HG02678 (cell line): ENCODE results near the gene ACER3.
"Not testable (repeated sequence)": the region's sequence is repeated elsewhere in the genome, so short reads cannot be mapped to it uniquely, and the experiment has no call there.

Source experiments
- ATAC-seq: cut with Tn5 transposase; IDR thresholded peaks from one replicate; pipeline ENCODE4 v1.9.1; 2021; ENCODE audit warnings: mild to moderate bottlenecking, moderate library complexity; ENCODE audit not compliant: unreplicated experiment

The ACER3 gene

DNA sequence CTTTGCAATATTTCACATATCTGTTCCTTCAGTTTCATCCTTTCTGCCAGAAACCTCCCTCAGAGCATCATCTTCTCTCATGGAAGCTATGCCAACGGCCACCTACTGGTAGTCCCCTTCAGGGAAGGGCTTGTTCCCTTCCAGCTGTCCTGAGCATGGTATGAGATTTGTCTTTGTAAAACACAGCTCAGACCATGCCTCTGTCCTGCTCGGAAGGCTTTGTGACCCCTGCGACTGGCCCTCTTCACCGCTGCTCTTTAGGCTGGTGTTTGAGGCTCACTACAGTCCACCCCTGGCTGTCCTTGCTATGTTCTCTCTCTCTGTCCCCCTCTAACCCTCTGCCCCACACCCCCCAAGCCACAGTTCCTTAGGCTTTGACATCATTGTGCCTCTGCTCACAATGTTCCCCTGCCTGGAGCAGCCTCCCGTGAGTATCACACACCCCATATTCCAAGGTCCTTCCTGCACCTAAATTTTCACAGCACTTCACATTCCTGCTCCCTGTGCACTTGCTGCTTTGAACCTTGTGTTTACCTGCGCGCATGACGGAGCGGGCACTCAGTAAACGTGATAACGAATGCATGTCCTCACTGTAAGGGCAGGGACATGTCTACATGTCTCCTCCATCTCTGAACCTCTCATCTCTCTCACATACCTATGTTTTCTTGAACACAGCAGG lies 24.0 kb upstream of the ACER3 start:
- no peak for ATAC-seq

DNA sequence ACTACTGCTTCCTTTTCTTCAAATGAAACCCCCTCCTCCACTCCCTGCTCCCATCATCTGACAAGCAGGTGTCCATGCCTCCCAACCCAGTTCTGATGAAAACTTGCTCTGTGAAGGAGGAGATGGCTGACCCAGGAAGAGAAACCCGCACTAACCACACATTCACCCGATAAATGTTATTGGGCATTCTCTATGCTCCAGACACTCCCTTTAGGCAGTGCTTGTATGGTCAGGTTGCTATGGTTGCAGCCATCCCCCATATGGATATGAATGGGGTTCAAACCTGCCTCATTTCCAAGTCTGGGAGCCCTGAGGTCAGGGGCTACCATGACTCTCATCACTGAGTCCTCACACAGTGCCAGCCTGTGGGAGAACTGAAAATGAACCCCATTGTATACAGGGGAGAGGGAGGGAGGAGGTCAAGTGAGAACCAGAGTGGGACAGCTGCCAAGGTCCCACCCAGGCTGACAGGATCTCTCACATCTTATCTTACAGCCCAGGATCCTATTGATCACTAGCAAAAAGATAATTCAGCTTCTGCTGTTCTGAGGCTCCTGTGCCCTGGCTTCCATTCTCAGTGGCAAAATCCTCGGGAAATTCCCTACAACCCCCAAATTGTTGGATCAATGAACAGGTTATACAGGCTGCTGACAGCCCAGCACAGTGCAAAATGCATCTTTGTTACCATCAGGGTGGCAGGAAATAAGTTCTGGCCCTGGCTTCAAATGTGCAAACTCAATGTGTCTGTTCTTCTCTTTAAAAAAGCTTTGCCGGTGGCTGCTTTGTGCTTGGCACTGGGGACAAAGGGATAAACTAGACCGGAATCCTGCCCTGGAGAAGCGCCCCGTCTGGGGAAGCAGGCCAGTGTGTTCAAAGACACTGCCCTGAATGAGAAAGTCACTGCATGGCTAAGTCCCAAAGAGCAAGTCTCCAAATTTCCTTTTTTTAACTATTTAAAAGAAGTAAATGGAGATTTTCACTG lies 22.7 kb upstream of the ACER3 start:
- no peak for ATAC-seq

DNA sequence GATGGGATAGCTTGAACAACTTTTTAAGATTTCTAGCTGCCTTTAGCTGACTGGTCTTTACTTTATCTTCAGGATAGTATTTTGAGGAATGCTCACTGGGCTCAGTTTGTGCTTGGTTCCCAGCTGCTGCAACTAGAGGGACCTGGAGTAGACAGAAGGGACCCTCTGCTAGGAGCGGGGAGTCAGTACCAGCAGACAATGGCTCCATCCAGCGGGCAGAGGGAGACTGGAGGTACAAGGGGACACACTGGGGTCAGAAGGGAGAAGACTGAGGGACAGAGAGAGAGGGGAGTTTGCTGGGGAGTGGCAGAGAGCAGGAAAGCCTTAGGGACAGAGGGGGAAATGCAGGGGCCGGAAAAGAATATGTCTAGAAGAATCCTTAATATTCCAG lies 22.0 kb upstream of the ACER3 start:
- no peak for ATAC-seq

DNA sequence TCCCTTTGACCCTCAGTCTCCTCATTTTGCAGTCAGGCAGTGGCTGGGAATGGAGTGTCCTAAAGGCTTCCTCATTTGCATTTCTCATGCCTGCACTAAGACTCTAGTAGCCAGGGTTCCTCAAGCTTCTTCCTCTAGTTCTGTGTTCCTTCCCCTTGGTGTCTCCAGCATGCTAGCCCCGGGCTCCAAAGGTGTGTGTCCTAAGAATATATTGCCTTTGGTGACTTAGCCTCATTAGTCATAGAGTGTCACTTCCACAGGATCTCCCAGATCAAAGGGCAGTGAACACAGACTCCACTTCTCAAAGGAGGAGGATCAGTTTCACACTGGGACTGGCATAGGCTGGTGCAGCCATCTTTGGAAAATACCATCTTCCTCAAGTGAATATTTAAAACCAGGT lies 21.4 kb upstream of the ACER3 start:
- no peak for ATAC-seq

DNA sequence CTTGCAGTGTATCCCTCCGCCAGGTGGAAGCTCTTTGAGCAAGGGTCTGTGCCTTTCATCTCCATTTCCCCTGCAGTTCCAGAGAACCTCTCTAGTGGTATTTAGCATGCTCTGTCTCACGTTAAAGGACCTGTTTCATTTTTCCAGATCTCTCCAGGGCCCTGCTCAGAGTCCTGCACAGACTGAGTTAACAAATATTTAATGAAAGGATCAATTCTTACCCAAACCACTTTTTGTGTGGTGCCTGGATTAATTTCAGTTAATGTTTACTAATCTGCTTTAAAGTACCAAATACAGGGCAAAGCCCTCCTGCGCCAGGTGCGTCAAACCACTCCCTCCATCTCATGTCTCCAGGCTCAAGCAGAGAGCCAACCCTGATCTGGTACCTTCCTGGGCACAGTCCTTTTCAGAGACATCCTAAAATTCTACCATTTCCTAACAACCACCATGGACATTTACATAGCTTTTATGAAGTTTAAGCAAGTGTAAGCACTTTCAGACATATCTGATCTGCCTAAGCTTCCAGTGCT lies 18.7 kb upstream of the ACER3 start:
- no peak for ATAC-seq

DNA sequence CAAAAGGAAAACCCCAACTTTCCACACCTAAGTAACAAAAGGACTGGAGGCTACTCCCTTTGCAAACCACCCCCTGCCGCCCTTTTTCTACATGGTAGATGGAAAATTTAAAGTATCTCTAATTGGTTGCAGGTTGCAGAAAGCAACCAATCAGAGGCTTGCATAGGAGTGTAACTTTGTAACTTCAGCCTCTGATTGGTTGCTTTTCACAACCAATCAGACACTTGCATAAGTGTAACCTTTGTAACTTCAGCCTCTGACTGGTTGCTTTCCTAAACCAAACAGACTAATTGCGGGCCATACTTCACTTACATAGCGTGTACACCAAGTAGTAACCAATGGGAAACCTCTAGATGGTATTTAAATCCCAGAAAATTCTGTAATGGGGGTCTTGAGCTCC lies 16.8 kb upstream of the ACER3 start:
- no peak for ATAC-seq

DNA sequence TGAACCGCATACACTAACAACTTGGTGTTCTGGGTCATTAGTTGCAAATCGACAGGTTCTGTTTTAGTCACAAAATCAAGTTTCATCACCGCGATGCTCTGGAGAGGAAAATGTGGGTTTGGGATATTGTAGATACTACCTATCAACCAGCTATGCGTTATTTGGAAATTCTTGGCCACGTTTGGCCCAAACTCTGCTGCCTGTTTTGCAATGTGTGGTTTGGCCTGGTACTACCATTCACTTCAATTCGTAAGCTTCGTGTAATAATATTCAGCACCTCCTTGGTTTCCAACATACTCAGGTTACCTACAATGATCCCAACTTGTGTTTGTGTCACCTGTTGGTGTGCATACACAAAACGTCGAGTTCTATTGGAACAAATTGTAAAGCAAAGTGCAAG lies 16.2 kb upstream of the ACER3 start:
- ATAC-seq: no peak

DNA sequence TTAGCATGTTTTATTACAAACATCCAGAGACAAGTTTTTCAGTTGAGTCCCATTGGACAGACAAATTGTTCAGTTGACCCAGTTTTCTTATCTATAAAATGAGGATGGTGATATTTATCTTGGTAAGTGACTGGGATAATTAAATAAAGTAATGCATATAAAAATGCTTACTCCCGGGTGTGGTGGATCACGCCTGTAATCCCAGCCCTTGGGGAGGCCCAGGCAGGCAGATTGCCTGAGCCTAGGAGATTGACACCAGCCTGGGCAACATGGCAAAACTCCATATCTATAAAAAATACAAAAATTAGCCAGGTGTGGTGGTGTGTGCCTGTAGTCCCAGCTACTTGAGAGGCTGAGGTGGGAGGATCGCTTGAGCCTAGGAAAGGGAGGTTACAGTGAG lies 15.6 kb upstream of the ACER3 start:
- ATAC-seq: no peak

DNA sequence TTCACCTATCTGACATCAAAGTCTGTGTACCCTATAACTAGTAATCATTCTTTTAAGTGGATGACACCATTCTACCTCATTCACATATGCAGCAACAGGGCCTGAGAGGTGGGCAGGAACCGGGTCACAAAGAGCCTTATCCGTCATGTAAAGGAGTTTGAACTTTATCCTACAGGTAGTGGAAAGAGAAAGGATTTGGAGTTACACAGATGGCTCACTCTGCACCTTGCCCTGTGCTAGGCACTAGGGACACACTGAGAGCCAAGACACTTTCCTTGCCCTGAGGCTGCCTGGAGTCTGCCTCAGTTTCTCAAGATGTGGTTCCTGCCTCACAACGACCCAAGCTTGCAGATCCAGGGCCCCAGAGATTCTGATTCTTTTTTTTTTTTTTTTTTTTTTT lies 14.3 kb upstream of the ACER3 start:
- no peak for ATAC-seq

DNA sequence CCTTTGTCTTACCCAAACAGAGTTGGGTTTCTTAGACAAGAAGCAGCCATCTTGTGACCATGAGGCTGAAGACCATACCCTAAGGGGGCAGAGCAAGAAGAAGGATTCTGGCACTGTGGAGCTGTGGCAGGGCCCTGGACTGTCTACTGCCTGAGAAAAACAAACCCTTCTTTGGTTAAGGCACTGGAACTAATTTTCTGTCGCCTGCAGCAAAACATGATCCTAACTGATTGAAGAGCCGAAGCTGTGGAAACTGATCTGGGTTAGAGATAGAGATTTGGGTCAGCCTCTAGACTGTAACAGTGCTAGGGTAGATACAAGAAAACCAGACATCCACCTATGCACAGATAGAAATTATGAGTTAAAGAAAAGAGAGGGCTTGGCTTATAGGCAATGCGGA lies 11.3 kb upstream of the ACER3 start:
- ATAC-seq: no peak

DNA sequence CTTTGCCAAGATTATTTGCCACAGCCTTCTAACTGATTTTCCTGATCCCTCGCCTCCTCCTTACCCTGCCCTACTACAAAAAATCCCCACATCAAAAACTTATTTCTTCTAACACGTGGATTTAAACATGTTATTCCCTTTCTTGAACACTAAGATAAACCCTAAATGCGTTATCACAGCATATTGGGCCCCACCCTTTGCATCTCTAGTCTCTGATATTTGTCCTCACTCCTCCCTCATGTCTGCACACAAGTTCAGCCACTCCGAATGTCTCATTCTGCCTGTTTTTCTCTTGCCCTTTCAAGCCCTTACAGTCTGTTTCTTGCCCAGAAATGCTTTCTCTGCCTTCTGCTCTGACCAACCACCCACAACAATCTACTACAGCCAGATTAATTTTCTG lies 10.6 kb upstream of the ACER3 start:
- no peak for ATAC-seq

DNA sequence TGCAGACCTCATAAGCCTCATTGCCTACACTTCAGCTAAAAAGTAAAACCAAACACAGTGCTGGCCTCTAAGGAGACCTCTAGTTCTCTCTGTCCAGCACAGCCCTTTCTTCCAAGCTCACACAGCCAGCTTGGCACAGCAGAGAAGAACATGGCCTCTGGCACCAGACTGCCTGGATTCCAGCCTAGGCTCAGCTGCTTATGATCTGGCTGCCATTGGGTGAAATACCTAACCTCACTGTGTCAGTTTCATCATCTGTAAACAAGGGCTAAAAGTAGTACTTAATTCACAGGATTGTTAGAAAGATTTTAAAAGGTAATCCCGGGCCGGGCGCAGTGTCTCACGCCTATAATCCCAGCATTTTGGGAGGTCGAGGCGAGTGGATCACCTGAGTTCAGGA lies 9.9 kb upstream of the ACER3 start:
- ATAC-seq: no peak

DNA sequence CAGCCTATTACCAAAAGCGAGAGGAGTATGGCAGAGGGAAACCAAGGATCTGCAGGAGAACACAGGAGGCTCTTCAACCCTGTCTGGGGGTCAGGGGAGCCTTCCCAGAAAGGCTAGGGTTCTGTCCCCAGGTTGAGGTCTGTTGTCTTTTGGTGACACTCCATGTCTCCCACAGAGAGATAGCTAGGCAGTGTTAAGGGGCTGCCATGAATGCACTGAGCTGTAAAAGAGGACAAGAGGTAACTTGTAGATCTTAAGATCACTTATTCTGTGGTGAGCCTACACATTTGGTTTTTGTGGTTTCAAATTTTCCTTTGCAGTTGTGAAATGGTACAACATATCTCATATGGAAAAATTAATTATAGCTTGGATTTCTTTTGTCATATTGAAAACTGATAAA lies 6.0 kb upstream of the ACER3 start:
- ATAC-seq: no peak

DNA sequence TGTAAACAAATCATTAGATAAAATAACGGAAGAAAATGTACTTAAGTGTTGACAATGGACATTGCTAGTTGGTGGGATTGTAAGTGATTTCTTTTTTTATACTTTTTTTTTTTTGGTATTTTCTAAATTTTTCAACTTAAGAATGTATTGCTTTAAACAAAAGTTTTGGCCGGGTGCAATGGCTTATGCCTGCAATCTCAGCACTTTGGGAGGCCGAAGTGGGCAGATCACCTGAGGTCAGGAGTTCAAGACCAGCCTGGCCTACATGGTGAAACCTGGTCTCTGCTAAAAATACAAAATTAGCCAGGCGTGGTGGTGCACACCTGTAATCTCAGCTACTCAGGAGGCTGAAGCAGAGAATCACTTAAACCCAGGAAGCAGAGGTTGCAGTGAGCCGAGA lies 5.0 kb upstream of the ACER3 start:
- ATAC-seq: not testable (repeated sequence)

DNA sequence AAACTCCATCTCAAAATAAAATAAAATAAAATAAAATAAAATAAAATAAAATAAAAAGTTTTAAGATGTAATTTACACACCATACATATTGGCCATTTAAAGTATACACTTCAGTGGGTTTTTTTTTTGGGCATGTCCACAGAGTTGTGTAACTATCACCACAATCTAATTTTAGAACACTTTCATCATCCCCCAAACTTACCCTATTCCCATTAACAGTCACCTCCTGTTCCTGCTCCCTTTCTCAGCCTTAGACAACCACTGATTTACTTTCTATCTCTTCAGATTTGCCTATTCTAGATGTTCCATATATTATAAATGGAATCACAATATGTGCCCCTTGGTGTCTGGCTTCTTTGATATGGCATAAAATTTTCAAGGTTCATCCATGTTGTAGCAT lies 4.6 kb upstream of the ACER3 start:
- no peak for ATAC-seq

DNA sequence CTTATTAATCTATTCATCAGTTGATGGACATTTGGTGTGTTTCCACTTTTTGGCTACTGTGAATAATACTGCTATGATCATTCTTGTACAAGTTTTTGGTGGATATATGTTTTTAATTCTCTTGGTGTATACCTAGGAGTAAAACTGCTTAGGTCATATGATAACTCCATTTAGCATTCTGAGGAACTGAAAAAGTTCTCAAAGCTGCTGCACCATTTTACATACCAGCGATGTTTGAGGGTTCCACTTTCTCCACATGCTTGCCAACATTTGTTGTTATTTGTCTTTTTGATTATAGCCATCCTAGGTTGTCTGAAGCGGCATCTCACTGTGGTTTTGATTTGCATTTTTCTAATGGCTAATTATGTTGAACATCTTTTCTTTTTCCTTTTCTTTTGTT lies 4.1 kb upstream of the ACER3 start:
- ATAC-seq: no peak

DNA sequence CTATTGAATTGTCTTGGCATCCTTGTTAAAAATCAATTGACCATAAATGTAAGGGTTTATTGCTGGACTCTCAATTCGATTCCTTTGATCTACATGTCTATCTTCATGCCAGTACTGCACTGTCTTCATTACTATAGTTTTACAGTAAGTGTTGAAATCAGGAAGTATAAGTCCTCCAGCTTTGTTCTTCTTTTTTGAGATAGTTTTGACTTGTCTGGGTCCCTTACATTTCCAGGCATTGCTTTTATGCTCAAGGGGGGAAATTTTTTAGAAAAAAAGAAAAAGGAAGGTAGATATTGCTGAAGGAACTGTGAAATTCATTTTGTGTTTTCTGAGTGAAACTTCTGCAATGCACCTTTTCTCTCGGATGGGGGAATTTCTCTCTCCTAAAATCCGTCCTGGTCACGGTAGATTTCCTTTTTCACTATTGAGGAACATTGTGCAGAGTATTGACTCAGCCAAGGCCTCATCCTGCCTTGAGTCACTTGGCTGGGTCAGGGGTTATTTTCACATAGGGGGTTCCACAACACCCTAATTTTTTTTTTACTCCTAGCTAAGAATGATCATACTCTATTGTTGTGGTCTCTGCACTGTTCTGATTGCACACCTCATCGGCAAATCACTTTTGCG lies 2.8 kb upstream of the ACER3 start:
- no peak for ATAC-seq

DNA sequence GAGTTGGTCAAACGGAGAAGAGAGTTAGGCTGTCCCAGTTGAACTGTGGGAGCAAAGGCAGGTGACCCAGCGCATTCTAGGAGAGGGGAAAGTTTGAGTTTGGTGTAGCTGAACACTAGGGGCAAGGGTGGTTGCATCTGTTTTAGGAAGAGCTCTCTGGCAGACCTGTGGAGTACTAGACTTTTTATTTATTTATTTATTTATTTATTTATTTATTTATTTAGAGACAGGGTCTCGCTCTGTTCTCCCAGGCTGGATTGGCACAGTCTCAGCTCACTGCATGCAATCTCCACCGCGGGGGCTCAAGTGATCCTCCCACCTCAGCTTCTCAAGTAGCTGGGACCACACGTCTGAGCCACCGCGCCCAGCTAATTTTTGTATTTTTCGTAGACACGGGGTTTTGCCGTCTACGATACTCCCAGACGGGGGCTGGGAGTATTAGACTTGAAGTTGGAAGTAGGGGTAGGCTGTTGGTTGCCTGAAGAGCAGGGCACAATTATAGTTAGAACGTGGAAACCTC lies 950 bp upstream of the ACER3 start:
- ATAC-seq: no peak

DNA sequence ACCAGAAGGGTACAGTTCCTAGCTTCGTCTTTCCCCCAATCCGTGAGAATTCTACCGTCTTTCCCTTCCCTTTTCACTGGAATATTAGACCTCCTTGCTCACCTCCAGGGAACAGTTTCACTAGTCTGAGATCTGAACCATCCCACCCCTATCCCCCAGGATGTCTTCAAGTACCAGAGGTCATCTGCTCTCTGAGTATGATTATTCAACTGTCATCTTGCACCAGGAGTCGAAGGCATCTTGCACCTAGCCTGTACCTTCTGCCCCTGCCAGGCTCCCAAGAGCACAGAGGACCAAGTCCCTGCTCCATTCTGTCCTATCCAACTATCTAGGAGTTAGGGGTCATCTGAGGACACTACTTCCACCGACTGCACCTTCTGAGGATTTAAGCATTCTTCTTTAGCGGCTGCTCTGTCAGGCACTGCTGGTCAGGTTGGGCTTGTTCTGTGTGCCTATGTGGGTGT lies 804 bp downstream of the ACER3 start:
- no peak for ATAC-seq

DNA sequence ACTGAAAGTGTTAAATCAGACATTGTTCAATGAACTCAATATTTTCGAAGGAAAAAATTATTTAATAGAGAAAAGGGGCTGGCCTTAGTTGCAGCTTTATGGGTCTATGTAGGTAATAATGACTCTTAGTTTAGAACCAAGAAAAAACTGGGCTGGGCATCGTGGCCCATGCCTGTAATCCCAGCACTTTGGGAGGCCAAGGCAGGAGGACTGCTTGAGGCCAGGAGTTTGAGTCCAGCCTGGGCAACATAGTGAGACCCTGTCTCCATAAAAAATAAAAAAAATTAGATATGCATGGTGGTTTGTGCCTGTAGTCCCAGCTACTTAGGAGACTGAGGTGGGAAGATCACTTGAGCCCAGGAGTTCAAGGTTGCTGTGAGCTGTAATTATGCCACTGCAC lies 2.1 kb downstream of the ACER3 start:
- not testable (repeated sequence) for ATAC-seq

DNA sequence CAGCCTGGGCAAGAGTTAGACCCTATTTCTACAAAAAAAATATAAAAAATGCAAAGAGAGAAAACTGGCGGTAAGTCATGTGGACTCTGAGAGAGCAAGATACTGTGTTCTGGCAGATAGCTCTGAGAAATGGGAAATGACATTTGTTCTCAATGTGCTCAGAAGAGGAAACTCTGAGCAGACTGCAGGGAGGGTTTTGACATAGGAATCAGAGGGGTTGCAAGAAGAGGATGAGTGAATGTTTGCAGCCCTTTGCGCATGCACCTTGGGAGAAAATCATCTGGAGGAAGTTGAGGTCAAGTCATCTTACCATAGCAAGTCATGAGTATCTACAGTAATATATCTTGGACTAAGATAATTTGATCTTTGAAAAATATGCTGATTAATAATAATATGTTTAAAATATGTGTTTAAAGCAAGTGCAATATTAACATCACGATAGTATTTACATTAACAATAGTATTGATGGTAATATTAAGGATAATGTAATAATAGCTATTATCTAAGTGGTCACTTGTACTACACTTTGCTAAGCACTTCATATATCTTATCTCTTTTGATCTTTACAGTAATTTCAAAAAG lies 2.6 kb downstream of the ACER3 start:
- no peak for ATAC-seq
